ENCODE results near the gene DNALI1. TPM values are rescaled to one million over a fixed set of nuclear protein-coding genes. Genes with fewer than 3 reads are reported as not detected.
"Not testable (repeated sequence)": the region's sequence is repeated elsewhere in the genome, so short reads cannot be mapped to it uniquely, and the experiment has no call there.

Gene DNALI1
- total and polyA plus RNA-seq, 2 donors (not counting 3 experiments of a cell fraction or from before 2014, with no cell fraction given), result 5.2 to 8.1 TPM

- Histone ChIP-seq H3K9me1 (replicated peaks; ENCODE audit: control insufficient read depth, extremely low read depth, insufficient read depth, low read length) (no peaks in the 10 kb centered on the region), H3K27me3 (ENCODE audit: control insufficient read depth in 2 of 2, insufficient read depth in 2 of 2, low read length in 2 of 2) (no peaks in the 10 kb centered on the region), H2AFZ (ENCODE audit: low read depth, low read length) (no peak overlapping the region), H3K27ac (ENCODE audit: insufficient read depth, low read depth, low read length) (no peak overlapping the region), H4K20me1 (replicated peaks; ENCODE audit: control insufficient read depth, extremely low read depth, insufficient read depth, low read length) (no peaks in the 10 kb centered on the region), H3K9ac (replicated peaks; ENCODE audit: extremely low read depth, insufficient read depth, low read length) (no peak overlapping the region), H3K4me3 (replicated peaks in 1 of 3; ENCODE audit: insufficient read depth in 1 of 3, low read depth in 1 of 3, low read length in 3 of 3) (no peak overlapping the region), H3K36me3 (ENCODE audit: control insufficient read depth in 2 of 2, extremely low read depth in 1 of 2, insufficient read depth in 2 of 2, low read length in 2 of 2) (no peaks in the 10 kb centered on the region), H3K4me2 (ENCODE audit: insufficient read depth, low read length) (no peak overlapping the region), H3K9me3 (replicated peaks; ENCODE audit: control insufficient read depth, insufficient read depth, low read length) (no peaks in the 10 kb centered on the region), H3K79me2 (ENCODE audit: control insufficient read depth, insufficient read depth, low read length) (peaks cover under 1% of the 10 kb centered on the region), H3K4me1 (ENCODE audit: control insufficient read depth, extremely low read depth, insufficient read depth, low read length) (peaks cover 11% of the 10 kb centered on the region)
- POLR2A ChIA-PET, result no interaction called here
- dilution Hi-C loops (cut with MboI; ENCODE audit: extremely low pct_ligation_motif_present, low sequenced_read_pairs), result no loop called here
- no peak for FAIRE-seq
- intact Hi-C loops (cut with micrococcal nuclease), result no loop called here
- BruUV-seq (replicated peaks), result no TSS peak
- no peak for DNase-seq (ENCODE audit: low read depth, low spot score)
- no peak for TF ChIP-seq JUN (IDR thresholded peaks at IDR 0.05; ENCODE audit: borderline replicate concordance, insufficient read depth, insufficient read length, low read depth)
- TF ChIP-seq MYC (IDR thresholded peaks at IDR 0.05; ENCODE audit: low read depth, low read length), result no peak
- TF ChIP-seq MAX (IDR thresholded peaks at IDR 0.05; ENCODE audit: insufficient read depth, insufficient read length), result no peak
- TF ChIP-seq GATA2 (IDR thresholded peaks at IDR 0.05; ENCODE audit: insufficient read depth, insufficient read length, low read depth, low read length), result no peak
- no peak for TF ChIP-seq FOS (IDR thresholded peaks at IDR 0.05; ENCODE audit: borderline replicate concordance, insufficient read depth, low read length)
- CTCF ChIA-PET, result no interaction called here
Measured at GRCh38 chr1:37559080-37559479, 2.3 kb downstream of the DNALI1 start.

GRCh38 chr1:37559957-37560379 lies 3.2 kb downstream of the DNALI1 start:
- intact Hi-C loops (cut with micrococcal nuclease), result not testable (repeated sequence)

More at GRCh38 chr1:37559957-37560379, 3.2 kb downstream of the DNALI1 start:
- H3K4me1 ChIP-seq (ENCODE audit: control insufficient read depth, extremely low read depth, insufficient read depth, low read length), result peaks cover 11% of the 10 kb centered on the region
- H3K27me3 ChIP-seq (ENCODE audit: control insufficient read depth in 2 of 2, insufficient read depth in 2 of 2, low read length in 2 of 2); dilution Hi-C loops (cut with MboI; ENCODE audit: extremely low pct_ligation_motif_present, low sequenced_read_pairs); FAIRE-seq; DNase-seq (ENCODE audit: low read depth, low spot score); H4K20me1 ChIP-seq (replicated peaks; ENCODE audit: control insufficient read depth, extremely low read depth, insufficient read depth, low read length); H3K9me1 ChIP-seq (replicated peaks; ENCODE audit: control insufficient read depth, extremely low read depth, insufficient read depth, low read length); POLR2A ChIA-PET; H3K9ac ChIP-seq (replicated peaks; ENCODE audit: extremely low read depth, insufficient read depth, low read length); H3K79me2 ChIP-seq (ENCODE audit: control insufficient read depth, insufficient read depth, low read length); H3K36me3 ChIP-seq (ENCODE audit: control insufficient read depth in 2 of 2, extremely low read depth in 1 of 2, insufficient read depth in 2 of 2, low read length in 2 of 2); H3K9me3 ChIP-seq (replicated peaks; ENCODE audit: control insufficient read depth, insufficient read depth, low read length); H3K4me2 ChIP-seq (ENCODE audit: insufficient read depth, low read length); H3K4me3 ChIP-seq (replicated peaks in 1 of 3; ENCODE audit: insufficient read depth in 1 of 3, low read depth in 1 of 3, low read length in 3 of 3); BruUV-seq (replicated peaks); H2AFZ ChIP-seq (ENCODE audit: low read depth, low read length); CTCF ChIA-PET; H3K27ac ChIP-seq (ENCODE audit: insufficient read depth, low read depth, low read length): not testable (repeated sequence)
